ENCODE results near the gene AKAP12.

DNA sequence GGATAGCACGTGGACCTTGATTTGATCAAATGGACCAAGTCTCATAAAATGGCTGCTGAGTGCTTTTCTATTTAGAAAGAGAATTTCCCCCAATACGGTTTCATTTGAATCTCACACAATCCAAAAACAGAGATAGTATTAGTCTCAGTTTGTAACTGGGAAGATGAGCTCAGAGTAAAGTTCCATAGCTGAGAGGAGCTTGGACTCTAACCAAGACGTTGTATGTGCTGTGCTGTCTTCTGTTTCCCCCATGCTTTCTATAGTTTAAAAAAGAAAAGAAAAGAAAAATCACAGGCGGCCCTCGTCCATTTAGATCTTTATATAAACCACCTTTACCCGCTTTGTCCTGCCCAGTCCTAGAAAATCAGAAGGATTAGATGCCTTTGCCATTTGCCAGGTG, 58.1 kb downstream of the AKAP12 start:
- TF ChIP-seq, protein P1, sequence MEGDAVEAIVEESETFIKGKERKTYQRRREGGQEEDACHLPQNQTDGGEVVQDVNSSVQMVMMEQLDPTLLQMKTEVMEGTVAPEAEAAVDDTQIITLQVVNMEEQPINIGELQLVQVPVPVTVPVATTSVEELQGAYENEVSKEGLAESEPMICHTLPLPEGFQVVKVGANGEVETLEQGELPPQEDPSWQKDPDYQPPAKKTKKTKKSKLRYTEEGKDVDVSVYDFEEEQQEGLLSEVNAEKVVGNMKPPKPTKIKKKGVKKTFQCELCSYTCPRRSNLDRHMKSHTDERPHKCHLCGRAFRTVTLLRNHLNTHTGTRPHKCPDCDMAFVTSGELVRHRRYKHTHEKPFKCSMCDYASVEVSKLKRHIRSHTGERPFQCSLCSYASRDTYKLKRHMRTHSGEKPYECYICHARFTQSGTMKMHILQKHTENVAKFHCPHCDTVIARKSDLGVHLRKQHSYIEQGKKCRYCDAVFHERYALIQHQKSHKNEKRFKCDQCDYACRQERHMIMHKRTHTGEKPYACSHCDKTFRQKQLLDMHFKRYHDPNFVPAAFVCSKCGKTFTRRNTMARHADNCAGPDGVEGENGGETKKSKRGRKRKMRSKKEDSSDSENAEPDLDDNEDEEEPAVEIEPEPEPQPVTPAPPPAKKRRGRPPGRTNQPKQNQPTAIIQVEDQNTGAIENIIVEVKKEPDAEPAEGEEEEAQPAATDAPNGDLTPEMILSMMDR (IDR thresholded peaks at IDR 0.05) = no peak
- TF ChIP-seq EZH2 (IDR thresholded peaks at IDR 0.05) = no peak
